Measurements from ENCODE around the gene PSMD5.

Gene PSMD5

GRCh38 chr9:120875643-120875953, 32.9 kb upstream of the PSMD5 start:
- no peak for DNase-seq (ENCODE audit: low read depth in 4 of 4, low spot score in 1 of 4)

DNA sequence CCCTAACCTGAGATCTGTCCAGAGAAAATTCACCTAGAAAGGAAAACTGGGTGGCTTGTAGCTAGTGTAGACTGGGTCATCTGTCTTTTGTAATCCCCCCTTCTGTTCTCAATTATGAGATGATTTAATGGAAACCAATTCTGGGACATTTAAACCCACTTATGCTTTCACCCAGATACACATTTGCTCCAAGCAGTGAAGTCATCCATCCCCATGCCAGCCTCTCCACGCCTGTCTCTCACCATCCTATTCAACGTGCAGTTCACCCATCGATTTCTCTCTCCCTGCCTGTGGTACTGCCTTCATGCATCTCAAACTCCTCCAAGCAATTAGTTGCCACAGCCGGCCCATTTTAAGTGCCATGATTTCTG, 32.5 kb upstream of the PSMD5 start:
- DNase-seq (ENCODE audit: low read depth in 4 of 4, low spot score in 1 of 4) = no peak

- DNase-seq (ENCODE audit: low read depth in 4 of 4, low spot score in 1 of 4) = no peak
These were observed 31.8 kb upstream of the PSMD5 start for GRCh38 chr9:120874226-120875194.

GRCh38 chr9:120873512-120873911, 30.8 kb upstream of the PSMD5 start:
- DNase-seq (ENCODE audit: low read depth in 4 of 4, low spot score in 1 of 4) = no peak

DNA sequence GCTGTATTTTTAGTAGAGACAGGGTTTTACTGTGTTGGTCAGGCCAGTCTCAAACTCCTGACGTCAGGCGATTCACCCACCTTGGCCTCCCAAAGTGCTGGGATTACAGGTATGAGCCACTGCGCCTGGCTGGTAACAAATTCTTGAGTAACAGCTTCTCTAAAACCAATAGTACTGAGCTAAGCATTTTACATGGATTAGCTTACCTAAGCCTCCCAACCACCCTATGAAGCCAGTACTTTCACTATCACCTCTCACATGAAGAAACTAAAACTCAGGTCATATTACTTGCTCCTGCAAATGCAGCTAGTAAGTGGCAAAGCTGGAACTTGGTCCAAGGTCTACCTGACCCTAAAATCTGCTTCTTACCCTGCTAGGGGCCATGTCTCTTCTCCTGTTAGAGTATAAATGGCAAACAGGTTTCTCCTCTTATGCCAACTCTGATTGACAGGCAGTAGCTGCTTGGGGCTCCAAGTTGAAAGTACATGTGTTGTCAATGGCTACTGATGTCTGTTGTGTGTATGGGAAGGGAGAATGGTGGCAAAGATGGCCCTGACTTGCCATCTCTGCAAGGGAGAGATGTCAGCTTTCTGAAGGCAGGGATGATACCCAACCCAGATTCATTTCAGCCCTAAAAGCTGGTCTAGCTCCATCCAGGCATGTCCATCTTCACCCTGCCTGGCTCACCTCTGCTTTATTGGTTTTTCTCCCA, 30.2 kb upstream of the PSMD5 start:
- DNase-seq (ENCODE audit: low read depth in 4 of 4, low spot score in 1 of 4) = no peak

- DNase-seq (ENCODE audit: low read depth in 4 of 4, low spot score in 1 of 4) = no peak
These were observed 27.5 kb upstream of the PSMD5 start for GRCh38 chr9:120870206-120870605.

DNA sequence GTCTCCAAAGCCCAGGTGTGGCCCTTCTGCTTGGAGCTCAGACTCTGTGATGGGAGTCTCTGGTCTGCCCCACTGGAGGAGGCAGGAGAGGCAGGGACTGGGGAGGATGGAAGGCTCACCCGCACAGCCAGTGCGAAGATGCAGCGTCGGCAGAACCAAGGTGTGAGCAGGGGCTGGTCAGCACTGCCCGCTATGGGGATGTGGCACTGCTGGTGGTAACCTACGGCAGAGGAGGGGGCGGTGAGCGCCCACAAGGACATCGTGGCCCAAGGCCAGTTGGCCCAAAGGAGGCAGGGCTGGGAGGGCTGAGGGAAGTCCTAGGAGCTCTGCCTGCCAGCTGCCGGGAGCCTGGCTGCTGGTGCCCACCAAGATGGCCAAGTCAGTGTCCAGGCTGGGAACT, 27.0 kb upstream of the PSMD5 start:
- DNase-seq (ENCODE audit: low read depth in 4 of 4, low spot score in 1 of 4) = no peak

GRCh38 chr9:120869360-120869687, 26.6 kb upstream of the PSMD5 start:
- DNase-seq (ENCODE audit: low read depth in 4 of 4, low spot score in 1 of 4) = no peak

GRCh38 chr9:120868676-120869359, 26.1 kb upstream of the PSMD5 start:
- peak; percentile 95 to 98 (median 96) for DNase-seq (ENCODE audit: low read depth in 4 of 4, low spot score in 1 of 4)

DNA sequence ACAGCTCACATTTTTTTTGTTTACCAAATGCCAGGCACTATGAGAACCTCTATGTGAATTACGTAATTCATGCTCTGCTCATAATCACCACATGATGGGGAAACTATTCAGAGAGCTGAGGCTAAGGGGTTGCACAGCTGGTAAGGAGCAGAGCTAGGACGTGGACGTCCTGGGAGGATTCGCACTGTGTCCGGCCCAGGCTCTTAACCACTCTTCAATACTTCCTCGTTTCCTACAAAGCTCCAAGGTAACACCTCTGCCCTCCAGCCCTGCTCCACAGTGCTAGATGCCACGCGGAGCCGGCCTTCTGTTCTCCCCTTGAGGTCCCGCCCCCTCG, 25.6 kb upstream of the PSMD5 start:
- DNase-seq (ENCODE audit: low read depth in 4 of 4, low spot score in 1 of 4) = no peak

DNA sequence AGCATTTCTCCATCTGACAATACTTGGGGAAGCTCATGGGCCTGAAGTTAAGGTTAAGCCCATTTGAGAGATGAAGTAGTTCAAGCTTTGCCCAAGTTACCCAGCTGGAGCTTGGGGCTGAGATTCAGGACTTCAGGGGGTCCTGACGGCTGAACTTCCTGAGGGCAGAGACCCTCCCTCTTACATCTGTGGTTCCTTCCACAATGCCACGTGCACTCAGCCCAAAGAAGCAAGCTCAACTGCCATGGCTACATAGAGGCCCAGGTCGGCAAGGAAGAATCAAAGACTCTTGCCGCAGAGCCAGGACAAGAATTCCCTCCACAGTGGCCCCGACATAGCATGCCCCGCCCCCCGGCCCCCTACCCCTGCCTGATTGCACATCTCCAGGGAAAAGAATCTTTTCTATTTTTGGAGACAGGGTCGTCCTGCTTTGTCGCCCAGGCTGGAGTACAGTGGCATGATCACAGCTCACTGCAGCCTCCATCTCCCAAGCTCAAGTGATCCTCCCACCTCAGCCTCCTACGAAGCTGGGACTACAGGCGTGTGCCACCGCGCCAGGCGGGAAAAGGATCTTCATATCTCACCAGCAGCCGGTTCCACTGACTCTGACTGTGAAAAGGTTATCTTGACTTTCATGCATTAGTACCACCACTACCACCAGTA, 25.1 kb upstream of the PSMD5 start:
- no peak for DNase-seq (ENCODE audit: low read depth in 4 of 4, low spot score in 1 of 4)

GRCh38 chr9:120866651-120867050, 23.9 kb upstream of the PSMD5 start:
- no peak for DNase-seq (ENCODE audit: low read depth in 4 of 4, low spot score in 1 of 4)

- no peak for DNase-seq (ENCODE audit: low read depth in 4 of 4, low spot score in 1 of 4)
These were observed 23.1 kb upstream of the PSMD5 start for GRCh38 chr9:120865809-120866208.

DNA sequence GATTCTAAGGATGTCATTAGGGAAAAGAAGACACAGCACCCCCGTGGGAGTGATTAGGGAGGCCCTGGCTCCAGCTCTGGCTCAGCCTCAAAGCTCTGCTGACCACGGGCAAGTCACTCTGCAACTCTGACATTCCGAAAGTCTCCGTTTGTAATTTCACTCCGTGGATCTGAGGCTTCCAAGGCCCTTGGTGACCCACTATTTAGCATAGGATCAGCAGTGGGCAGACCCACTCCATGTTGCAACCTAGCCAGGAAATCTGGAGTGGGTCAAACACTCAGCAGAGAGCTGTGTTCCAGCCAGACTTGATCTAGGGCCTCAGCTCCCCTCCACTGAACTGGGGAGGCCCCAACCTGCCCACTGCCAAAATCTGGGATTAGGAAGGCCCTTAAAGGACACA, 22.5 kb upstream of the PSMD5 start:
- no peak for DNase-seq (ENCODE audit: low read depth in 4 of 4, low spot score in 1 of 4)

- DNase-seq (ENCODE audit: low read depth in 4 of 4, low spot score in 1 of 4) = no peak
These were observed 22.0 kb upstream of the PSMD5 start for GRCh38 chr9:120864719-120865118.

- no peak for DNase-seq (ENCODE audit: low read depth in 4 of 4, low spot score in 1 of 4)
These were observed 21.1 kb upstream of the PSMD5 start for GRCh38 chr9:120863833-120864232.

GRCh38 chr9:120862452-120862851, 19.7 kb upstream of the PSMD5 start:
- no peak for DNase-seq (ENCODE audit: low read depth in 4 of 4, low spot score in 1 of 4)

- no peak for DNase-seq (ENCODE audit: low read depth in 4 of 4, low spot score in 1 of 4)
These were observed 19.2 kb upstream of the PSMD5 start for GRCh38 chr9:120861935-120862334.

DNA sequence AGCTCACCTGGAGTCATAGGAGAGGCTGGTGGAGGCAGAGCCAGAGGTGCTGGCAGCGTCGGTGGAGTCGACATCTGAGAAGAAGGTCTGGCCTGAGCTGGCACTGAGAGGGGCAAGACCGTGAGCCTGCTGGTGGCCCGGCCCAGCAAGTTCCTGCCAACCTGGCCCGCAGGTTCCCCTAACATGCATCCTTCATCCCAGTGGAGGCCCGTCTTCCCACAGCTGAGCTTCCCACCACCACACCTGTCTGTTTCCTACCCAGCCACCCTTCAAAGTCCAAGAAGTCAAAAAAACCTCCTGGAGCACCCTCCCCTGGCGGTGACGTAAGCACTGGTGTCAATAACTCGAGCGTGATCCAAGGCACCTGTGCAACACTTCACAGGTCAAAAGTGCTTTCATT, 17.4 kb upstream of the PSMD5 start:
- DNase-seq (ENCODE audit: low read depth in 4 of 4, low spot score in 1 of 4) = no peak

DNA sequence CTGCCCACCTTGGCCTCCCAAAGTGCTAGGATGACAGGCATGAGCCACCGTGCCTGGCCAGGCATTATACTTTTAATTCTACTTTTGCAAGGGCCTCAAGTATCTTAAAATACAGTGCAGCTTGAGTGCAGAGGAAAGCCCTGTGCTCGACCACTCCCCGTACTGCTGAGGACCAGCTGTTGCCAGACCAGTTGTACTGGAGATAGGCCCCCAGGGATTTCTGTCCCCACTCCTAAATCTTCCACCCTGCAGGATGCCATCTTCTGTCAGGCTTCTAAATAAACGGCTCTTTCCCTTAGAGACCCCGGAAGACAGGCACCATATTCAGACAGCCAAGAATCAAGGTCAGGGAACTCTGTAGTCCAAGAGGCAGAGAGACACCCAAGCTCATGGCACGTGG, 16.6 kb upstream of the PSMD5 start:
- DNase-seq (ENCODE audit: low read depth in 4 of 4, low spot score in 1 of 4) = no peak

DNA sequence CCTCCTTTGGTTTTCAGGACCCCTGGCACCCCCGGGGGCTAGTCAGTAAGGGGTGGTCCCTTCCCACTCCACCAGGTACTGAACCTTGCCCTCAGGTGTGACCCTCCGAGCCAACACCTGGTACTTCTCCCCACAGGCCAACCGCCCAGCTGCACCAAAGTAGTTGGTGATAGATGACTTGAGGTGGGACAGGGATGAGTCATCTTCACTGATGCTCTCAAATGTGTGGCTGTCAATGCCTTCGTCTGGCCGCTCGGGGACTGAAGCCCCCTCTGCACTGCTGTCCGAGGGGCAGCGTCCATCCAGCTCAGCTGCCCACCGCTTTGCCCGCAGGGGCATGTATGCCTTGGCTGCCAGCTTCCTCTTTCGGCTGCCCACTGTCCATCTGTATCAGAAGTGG, 15.2 kb upstream of the PSMD5 start:
- DNase-seq (ENCODE audit: low read depth in 4 of 4, low spot score in 1 of 4) = no peak

- no peak for DNase-seq (ENCODE audit: low read depth in 4 of 4, low spot score in 1 of 4)
These were observed 14.8 kb upstream of the PSMD5 start for GRCh38 chr9:120857481-120857880.
